IPS-18c (cell line): ENCODE data around the gene SNX27.

Source experiments
- H3K4me3 ChIP-seq: 2 replicates; pipeline ENCODE4 v1.7.0; 2013; ENCODE audit warnings: low read depth, mild to moderate bottlenecking, low read length, moderate library complexity; ENCODE audit not compliant: insufficient read depth
- H3K9me3 ChIP-seq: one replicate; pipeline ENCODE4 v1.6.1; 2013; ENCODE audit warnings: mild to moderate bottlenecking, low read length, moderate library complexity; ENCODE audit not compliant: control insufficient read depth, insufficient read depth

The SNX27 gene

GRCh38 chr1:151611832-151612500 lies at the start of gene SNX27:
SNX27 (plus strand) TSS chr1:151612050; CDS start chr1:151612202, 152 bp downstream.
- Histone ChIP-seq H3K9me3 (peaks cover 2% of the 10 kb centered on the region), H3K4me3 (peak within 1 kb of the TSS; percentile 84)

GRCh38 chr1:151562661-151563060 lies 49.2 kb upstream of the SNX27 start:
- H3K9me3 ChIP-seq = no peaks in the 10 kb centered on the region
- no peak overlapping the region for H3K4me3 ChIP-seq

- H3K9me3 ChIP-seq = no peaks in the 10 kb centered on the region
- no peak overlapping the region for H3K4me3 ChIP-seq
These were observed 48.5 kb upstream of the SNX27 start for GRCh38 chr1:151563376-151563775.

GRCh38 chr1:151565502-151566189 lies 46.2 kb upstream of the SNX27 start:
- H3K4me3 ChIP-seq = no peak overlapping the region
- H3K9me3 ChIP-seq = no peaks in the 10 kb centered on the region

GRCh38 chr1:151568626-151569088 lies 43.2 kb upstream of the SNX27 start:
- no peak overlapping the region for H3K4me3 ChIP-seq
- no peaks in the 10 kb centered on the region for H3K9me3 ChIP-seq

GRCh38 chr1:151570819-151571218 lies 41.0 kb upstream of the SNX27 start:
- no peaks in the 10 kb centered on the region for H3K9me3 ChIP-seq
- H3K4me3 ChIP-seq = no peak overlapping the region

- Histone ChIP-seq H3K4me3 (no peak overlapping the region), H3K9me3 (no peaks in the 10 kb centered on the region)
These were observed 37.0 kb upstream of the SNX27 start for GRCh38 chr1:151574575-151575529.

- Histone ChIP-seq H3K9me3 (no peaks in the 10 kb centered on the region), H3K4me3 (no peak overlapping the region)
These were observed 34.7 kb upstream of the SNX27 start for GRCh38 chr1:151577173-151577572.

GRCh38 chr1:151578941-151579340 lies 32.9 kb upstream of the SNX27 start:
- no peak overlapping the region for H3K4me3 ChIP-seq
- no peaks in the 10 kb centered on the region for H3K9me3 ChIP-seq

GRCh38 chr1:151579436-151580225 lies 32.2 kb upstream of the SNX27 start:
- H3K9me3 ChIP-seq = no peaks in the 10 kb centered on the region
- no peak overlapping the region for H3K4me3 ChIP-seq

- H3K4me3 ChIP-seq = no peak overlapping the region
These were observed 30.4 kb upstream of the SNX27 start for GRCh38 chr1:151581451-151581850.

GRCh38 chr1:151581921-151582320 lies 29.9 kb upstream of the SNX27 start:
- Histone ChIP-seq H3K4me3 (no peak overlapping the region), H3K9me3 (no peaks in the 10 kb centered on the region)

More at GRCh38 chr1:151581451-151581850, 30.4 kb upstream of the SNX27 start:
- H3K9me3 ChIP-seq = no peaks in the 10 kb centered on the region

- Histone ChIP-seq H3K4me3 (no peak overlapping the region), H3K9me3 (no peaks in the 10 kb centered on the region)
These were observed 28.1 kb upstream of the SNX27 start for GRCh38 chr1:151583796-151584195.

- Histone ChIP-seq H3K9me3 (no peaks in the 10 kb centered on the region), H3K4me3 (no peak overlapping the region)
These were observed 27.6 kb upstream of the SNX27 start for GRCh38 chr1:151584278-151584677.

- H3K4me3 ChIP-seq = no peak overlapping the region
These were observed 27.1 kb upstream of the SNX27 start for GRCh38 chr1:151584780-151585179.

GRCh38 chr1:151585622-151586021 lies 26.2 kb upstream of the SNX27 start:
- Histone ChIP-seq H3K4me3 (no peak overlapping the region), H3K9me3 (no peaks in the 10 kb centered on the region)

More at GRCh38 chr1:151584780-151585179, 27.1 kb upstream of the SNX27 start:
- H3K9me3 ChIP-seq = no peaks in the 10 kb centered on the region

GRCh38 chr1:151590961-151591360 lies 20.9 kb upstream of the SNX27 start:
- no peaks in the 10 kb centered on the region for H3K9me3 ChIP-seq
- H3K4me3 ChIP-seq = no peak overlapping the region
